Gastrocnemius medialis (tissue), 4 donors: ENCODE measurements around the gene TBL1X. TPM values are rescaled to one million over a fixed set of nuclear protein-coding genes. Genes with fewer than 3 reads are reported as not detected.
"Not testable (repeated sequence)": the region's sequence is repeated elsewhere in the genome, so short reads cannot be mapped to it uniquely, and the experiment has no call there.

ENCODE experiments used
- ATAC-seq, 2 donors: fragments of 150-250 bp; one replicate each; pipeline ENCODE4 v1.9.1; 2016
- DNase-seq, 2 donors: peaks; one replicate each; pipeline ENCODE4 v3.0.0-alpha.2; 2019
- H3K27ac ChIP-seq, 4 donors: fragments of 200-600 bp; sonication (generic); 1 replicate in 1 of 4; 2 replicates in 3 of 4; pipeline ENCODE4 v1.5.1; 2016 to 2018; ENCODE audit warnings: mild to moderate bottlenecking in 2 of 4, moderate library complexity in 1 of 4
- H3K27me3 ChIP-seq, 3 donors: fragments of 200-600 bp; sonication (generic) in 2 of 3; 1 replicate in 1 of 3; 2 replicates in 2 of 3; pipeline versions ENCODE4 v1.5.1 to v1.6.0; 2016 to 2019; ENCODE audit warnings: mild to moderate bottlenecking in 1 of 3, moderate library complexity in 1 of 3
- H3K36me3 ChIP-seq, 2 donors: fragments of 200-600 bp; sonication (generic) in 1 of 2; one replicate each; pipeline ENCODE4 v1.5.1; 2017 to 2018
- H3K4me1 ChIP-seq, 2 donors: fragments of 200-600 bp; sonication (generic) in 1 of 2; one replicate each; pipeline ENCODE4 v1.5.1; 2016 to 2017; ENCODE audit warnings: mild to moderate bottlenecking in 2 of 2
- H3K4me3 ChIP-seq, 4 donors: fragments of 200-600 bp; sonication (generic) in 3 of 4; 1 replicate in 1 of 4; 2 replicates in 3 of 4; pipeline ENCODE4 v1.5.1; 2016 to 2019; ENCODE audit warnings: mild to moderate bottlenecking in 2 of 4
- H3K9me3 ChIP-seq, 3 donors: fragments of 200-600 bp; sonication (generic) in 2 of 3; 1 replicate in 1 of 3; 2 replicates in 2 of 3; pipeline ENCODE4 v1.5.1; 2016 to 2019
- CTCF ChIP-seq, 5 experiments: fragments of 450-650 bp in 3 of 5; fragments of 200-600 bp in 2 of 5; sonication (generic) in 2 of 5; IDR thresholded peaks in 4 of 5; conservative IDR thresholded peaks in 1 of 5; 1 replicate in 4 of 5; 2 replicates in 1 of 5; pipeline ENCODE4 v1.5.1; 2016 to 2019; ENCODE audit warnings: antibody characterized with exemption in 5 of 5, mild to moderate bottlenecking in 3 of 5, moderate library complexity in 3 of 5
- POLR2A ChIP-seq, 2 donors: fragments of 450-650 bp; IDR thresholded peaks; one replicate each; pipeline ENCODE4 v1.6.1; 2017; ENCODE audit warnings: antibody characterized with exemption in 2 of 2, mild to moderate bottlenecking in 2 of 2, moderate library complexity in 2 of 2
- in situ Hi-C, 4 donors: fragments of 200-750 bp; cut with MboI; loops; one replicate each; pipeline versions ENCODE4 v1.15.0 to v1.8.0; 2017; ENCODE audit warnings: low sequenced_read_pairs in 4 of 4
- intact Hi-C: fragments of 100-400 bp; cut with DNase I; formaldehyde crosslinking; loops from one replicate; pipeline ENCODE4 v1.15.1; 2023; ENCODE audit warnings: low total_unique reads
- total RNA-seq, 4 donors: library from RNA; depleted of rRNA; stranded (reverse); fragments of >200 nt; gene quantifications; one replicate each; pipeline versions ENCODE4 v1.1.0 to v1.2.3, GENCODE V29; 2016

The TBL1X gene
- total RNA-seq, 4 donors from 2014 or later, result 6.7 to 16.8 (median 8.0) TPM

DNA sequence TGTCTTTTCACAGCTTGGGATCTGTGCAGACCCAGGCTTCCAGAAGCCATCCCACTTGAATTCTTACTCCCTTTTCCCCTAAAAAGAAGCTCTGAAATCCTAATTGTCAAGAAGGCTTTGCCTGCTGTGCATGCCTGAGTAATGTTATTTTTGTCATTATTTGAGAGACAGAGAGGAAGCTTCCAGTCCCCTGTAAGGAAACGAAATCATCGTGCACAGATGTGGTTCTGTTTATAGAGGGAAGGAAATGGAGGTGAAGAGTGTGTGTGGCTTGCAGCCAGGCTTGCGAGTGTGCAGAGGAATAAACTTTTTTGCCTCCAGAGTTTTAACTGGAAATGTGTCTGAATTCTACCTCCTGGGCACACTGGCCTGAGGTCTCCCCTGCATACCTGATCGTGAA lies 70.2 kb downstream of the TBL1X start:
- no peak overlapping the region for H3K4me3 ChIP-seq
- intact Hi-C loops (no loop called here), in situ Hi-C loops (no loop called here)
- no peaks in the 10 kb centered on the region for H3K27me3 ChIP-seq
- DNase-seq (no peak), ATAC-seq (no peak)
- H3K9me3 ChIP-seq, result no peaks in the 10 kb centered on the region
- no peaks in the 10 kb centered on the region for H3K36me3 ChIP-seq
- peaks cover 0 to 3% of the 10 kb centered on the region in 2 donors for H3K4me1 ChIP-seq
- H3K27ac ChIP-seq, result no peak overlapping the region
- TF ChIP-seq CTCF (IDR thresholded peaks at IDR 0.05 in 4 of 5, conservative IDR thresholded peaks at IDR 0.05 in 1 of 5) (no peak), POLR2A (IDR thresholded peaks at IDR 0.05) (no peak)

GRCh38 chrX:9536156-9536555 lies 71.3 kb downstream of the TBL1X start:
- H3K36me3 ChIP-seq, H3K4me3 ChIP-seq, in situ Hi-C loops, H3K27me3 ChIP-seq, intact Hi-C loops, H3K4me1 ChIP-seq, ATAC-seq, H3K9me3 ChIP-seq, DNase-seq, H3K27ac ChIP-seq: not testable (repeated sequence)

DNA sequence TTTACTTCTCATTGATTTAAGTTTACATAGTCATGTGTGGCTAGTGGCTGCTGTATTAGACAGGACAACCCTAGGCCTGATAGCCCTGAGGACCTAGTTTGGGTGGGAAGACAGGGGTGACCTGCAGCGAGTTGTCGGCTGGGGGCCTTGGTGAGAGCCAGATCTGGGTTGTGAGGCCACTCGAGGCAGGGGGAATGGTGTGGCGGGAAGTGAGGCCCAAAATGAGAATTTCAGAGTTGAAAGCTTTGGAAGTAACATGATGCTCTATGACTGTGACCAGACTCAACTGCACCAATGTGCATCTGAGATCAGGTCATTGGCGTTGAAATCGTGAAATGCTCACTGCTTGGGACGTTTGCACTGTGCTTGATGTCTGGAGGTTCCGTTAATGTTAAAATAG lies 72.9 kb downstream of the TBL1X start:
- in situ Hi-C loops (no loop called here), intact Hi-C loops (no loop called here)
- no peaks in the 10 kb centered on the region for H3K9me3 ChIP-seq
- DNase-seq (no peak), ATAC-seq (no peak)
- TF ChIP-seq CTCF (IDR thresholded peaks at IDR 0.05 in 4 of 5, conservative IDR thresholded peaks at IDR 0.05 in 1 of 5) (no peak), POLR2A (IDR thresholded peaks at IDR 0.05) (no peak)
- no peaks in the 10 kb centered on the region for H3K27me3 ChIP-seq
- no peak overlapping the region for H3K4me3 ChIP-seq
- H3K4me1 ChIP-seq, result no peaks in the 10 kb centered on the region
- H3K27ac ChIP-seq, result no peak overlapping the region
- no peaks in the 10 kb centered on the region for H3K36me3 ChIP-seq

DNA sequence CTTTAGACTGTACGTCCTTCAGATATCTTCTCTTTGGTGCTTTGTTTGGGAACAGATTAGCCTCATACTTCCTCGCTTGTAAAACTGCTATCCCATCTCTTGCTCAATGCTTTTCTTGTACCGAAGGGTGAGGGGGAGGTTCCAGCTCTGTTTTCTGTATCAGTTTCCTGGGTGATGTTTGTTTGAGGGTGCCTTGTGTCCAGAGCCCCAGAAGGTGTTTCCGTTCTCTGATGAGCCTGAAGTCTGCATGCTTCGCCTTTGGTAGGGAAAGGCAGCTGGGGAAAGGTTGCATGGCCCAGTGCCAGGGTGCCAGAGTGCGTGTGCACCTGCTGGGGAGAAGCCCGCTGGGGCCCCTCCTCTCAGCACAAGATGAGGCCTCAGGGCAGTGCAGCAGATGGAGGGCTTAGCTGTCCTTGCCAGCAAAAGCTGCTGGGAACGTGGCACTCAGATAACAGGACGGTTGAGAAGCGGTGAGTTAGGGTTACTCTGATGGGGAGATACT lies 73.7 kb downstream of the TBL1X start:
- DNase-seq, result no peak
- H3K36me3 ChIP-seq, result no peaks in the 10 kb centered on the region
- H3K27me3 ChIP-seq, result no peaks in the 10 kb centered on the region
- in situ Hi-C loops, result no loop called here
- H3K9me3 ChIP-seq, result no peaks in the 10 kb centered on the region
- intact Hi-C loops, result no loop called here
- no peak overlapping the region for H3K27ac ChIP-seq
- no peak for ATAC-seq
- TF ChIP-seq POLR2A (IDR thresholded peaks at IDR 0.05) (no peak), CTCF (IDR thresholded peaks at IDR 0.05 in 4 of 5, conservative IDR thresholded peaks at IDR 0.05 in 1 of 5) (no peak)
- no peak overlapping the region for H3K4me3 ChIP-seq
- H3K4me1 ChIP-seq, result peaks cover 0 to 2% of the 10 kb centered on the region in 2 donors

DNA sequence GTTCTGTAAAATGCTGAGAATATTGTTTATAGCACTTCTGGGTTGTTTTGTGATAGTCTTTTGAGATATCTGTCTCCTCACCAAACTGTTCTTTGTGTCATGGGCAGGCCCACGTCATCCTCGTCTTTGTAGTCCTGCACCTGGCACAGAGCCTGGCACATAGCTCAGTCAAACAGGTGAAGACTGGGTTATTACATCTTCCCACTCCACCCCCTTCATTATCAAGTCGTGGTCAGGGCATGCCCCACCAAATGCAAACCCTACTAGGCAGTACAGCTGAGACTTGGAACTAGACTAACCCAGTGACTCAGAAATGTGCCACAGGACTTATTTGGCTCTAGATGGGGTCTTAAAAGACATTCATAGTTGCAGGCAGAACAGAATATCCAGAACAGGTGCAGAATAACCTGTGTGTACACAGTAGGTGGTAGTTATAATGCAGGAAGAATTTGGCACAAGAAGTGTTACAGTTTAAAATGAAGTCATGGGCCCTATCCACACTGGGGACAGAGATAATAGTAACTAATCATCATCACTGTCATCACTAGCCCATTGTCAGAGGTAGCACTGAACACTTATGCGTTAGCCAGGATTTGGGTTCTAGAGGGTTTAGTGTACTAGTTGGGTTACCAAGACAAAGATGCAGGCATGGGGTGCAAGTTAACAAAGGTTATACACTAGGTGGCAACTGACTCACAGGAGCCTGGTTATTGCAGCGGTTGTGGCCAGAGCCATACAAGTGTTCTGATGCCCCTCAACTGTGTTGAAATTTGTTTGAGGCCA lies 74.9 kb downstream of the TBL1X start:
- TF ChIP-seq CTCF (IDR thresholded peaks at IDR 0.05 in 4 of 5, conservative IDR thresholded peaks at IDR 0.05 in 1 of 5) (no peak), POLR2A (IDR thresholded peaks at IDR 0.05) (no peak)
- intact Hi-C loops (no loop called here), in situ Hi-C loops (no loop called here)
- DNase-seq, result no peak
- Histone ChIP-seq H3K27ac (no peak overlapping the region), H3K36me3 (no peaks in the 10 kb centered on the region), H3K4me3 (no peak overlapping the region), H3K4me1 (peaks cover 0 to 2% of the 10 kb centered on the region in 2 donors), H3K9me3 (no peaks in the 10 kb centered on the region), H3K27me3 (no peaks in the 10 kb centered on the region)
- no peak for ATAC-seq
